ENCODE measurements around the gene PRM2.

The PRM2 gene

DNA sequence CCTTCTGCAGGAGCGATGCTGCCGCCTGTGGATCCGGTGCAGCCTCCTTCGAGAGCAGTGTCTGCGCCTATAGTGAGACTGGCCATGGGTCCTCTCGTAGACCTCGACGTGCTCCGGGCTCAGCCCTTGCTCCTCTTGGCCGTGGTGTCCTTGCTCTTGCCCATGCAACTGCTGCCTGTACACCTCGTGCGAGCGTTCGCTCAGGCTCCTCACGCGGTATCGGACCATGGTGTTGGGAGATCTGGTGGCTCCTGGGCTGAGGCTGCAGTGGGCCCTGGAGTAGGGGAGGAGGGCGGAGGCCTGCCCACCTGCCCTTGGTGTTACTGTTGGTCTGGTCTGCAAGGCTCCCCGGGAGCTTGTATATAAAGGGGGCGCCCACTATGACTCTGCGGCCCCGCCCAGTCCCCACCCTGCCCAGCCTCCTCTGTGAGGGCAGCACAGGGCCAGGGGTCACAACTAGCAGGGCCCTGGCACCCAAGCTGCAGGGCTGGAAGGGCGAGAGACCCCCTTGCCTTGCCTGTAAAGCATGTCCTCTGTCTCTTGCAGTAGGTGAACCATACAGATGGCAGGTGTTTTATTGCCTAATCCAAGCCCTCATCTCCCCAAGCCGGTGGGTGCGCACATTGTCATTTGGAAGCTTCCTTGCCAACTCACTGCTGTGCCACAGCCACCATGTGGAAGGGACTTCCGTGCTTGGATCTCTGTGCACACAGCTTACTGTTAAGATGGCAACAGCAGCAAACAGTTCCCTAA, at the start of gene PRM2:
Gene PRM2 (minus strand): TSS at position 338 of the 753 bp plus-strand sequence. CDS start 110 bp downstream, at position 228.
- no peak for DNase-seq (ENCODE audit: low read depth)

DNA sequence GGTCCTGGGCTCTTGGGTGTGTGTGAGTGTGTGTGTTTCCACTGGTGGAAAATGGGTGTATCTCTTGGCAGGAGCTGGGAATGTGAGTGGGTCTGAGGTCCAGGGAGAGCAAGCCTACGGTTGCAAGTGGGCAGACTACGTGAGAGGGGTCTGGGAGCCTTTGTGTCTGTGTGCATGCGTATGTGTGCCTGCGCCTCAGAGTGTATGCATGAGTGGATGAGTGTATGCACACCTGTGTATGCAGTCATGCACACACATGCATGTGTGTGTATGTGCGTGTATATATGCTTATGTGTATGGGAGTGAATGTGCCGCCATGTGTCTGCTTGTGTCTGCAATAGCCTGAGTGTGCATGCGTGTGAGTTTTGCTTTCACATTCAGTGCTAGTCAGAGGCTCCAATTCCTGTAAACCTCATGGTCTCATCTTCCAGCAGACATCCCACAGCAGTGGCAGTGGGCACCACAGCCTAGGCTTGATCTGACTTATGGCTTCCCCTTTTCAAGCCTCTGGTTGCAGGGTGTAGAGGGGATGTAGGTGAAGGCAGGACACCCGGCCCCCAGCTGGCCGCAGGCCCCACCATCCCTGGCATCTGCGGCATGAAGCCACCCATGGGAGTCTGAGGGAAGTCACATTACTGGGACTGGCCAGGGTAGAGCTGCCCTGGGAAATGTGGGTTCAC, 49.3 kb upstream of the PRM2 start:
- DNase-seq (ENCODE audit: low read depth): no peak

DNA sequence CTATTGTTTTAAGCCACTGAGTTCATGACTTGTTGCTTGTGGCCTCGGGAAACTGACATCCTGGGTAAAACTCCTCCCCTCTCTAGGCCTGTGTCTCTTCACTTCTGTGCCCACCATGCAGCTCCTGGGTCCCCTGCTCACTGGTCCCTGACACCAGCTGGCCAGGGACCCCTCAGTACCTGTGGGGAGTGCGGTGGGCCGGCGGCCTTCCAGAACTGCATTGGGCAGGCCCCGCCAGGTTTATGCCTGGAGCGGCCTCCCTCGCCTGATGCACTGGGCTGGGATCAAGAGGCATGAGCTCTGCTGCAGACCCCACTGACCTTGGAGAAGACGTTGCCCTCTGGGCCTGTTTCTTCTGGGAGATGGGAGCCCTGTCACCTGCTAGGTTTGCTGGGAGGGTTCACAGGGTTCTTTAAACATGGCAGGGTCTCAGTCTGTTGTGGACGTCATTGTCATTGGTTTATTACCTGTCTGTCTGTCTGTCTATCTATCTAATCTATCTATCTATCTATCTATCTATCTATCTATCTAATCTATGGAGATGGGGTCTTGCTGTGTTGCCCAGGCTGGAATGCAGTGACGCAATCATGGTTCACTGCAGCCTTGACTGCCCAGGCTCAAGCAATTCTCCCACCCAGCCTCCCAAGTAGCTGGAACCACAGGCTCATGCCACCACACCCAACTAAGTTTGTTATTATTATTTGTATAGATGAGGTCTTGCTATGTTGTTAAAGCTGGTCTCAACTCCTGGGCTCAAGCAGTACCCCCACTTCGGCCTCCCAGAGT, 47.5 kb upstream of the PRM2 start:
- no peak for DNase-seq (ENCODE audit: low read depth)

DNA sequence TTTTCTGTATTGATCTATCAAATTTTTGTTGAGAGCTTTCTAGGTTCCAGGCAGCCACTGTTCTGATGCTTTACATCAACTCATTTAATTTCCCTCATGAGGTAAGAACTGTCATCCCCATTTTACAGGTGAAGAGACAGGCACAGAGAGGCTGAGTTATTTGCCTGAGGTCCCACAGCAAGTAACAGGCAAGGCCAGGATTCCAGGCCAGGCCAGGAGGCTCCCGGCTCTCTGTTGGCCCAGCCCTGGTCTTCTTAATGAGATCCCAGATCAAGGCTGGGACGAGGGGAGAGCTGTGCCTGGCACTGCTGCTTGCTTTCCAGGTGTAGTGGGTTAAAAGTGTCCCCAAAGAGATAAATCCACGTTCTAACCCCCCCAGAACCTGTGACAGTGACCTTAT, 46.5 kb upstream of the PRM2 start:
- DNase-seq (ENCODE audit: low read depth): no peak

GRCh38 chr16:11321662-11322061, 45.4 kb upstream of the PRM2 start:
- DNase-seq (ENCODE audit: low read depth): no peak

DNA sequence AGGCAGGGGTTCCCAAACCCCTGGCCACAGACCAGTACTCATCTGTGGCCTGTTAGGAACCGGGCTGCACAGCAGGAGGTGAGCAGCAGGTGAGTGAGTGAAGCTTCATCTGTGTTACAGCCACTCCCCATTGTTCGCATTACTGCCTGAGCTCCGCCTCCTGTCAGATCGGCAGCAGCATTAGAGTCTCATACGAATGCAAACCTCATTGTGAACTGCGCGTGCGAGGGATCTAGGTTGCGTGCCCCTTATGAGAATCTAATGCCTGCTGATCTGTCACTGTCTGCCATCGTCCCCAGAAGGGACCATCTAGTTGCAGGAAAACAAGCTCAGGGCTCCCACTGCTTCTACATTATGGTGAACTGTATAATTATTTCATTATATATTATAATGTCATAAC, 43.9 kb upstream of the PRM2 start:
- no peak for DNase-seq (ENCODE audit: low read depth)

GRCh38 chr16:11319529-11320146, 43.4 kb upstream of the PRM2 start:
- no peak for DNase-seq (ENCODE audit: low read depth)

GRCh38 chr16:11318817-11319216, 42.5 kb upstream of the PRM2 start:
- DNase-seq (ENCODE audit: low read depth): no peak

- DNase-seq (ENCODE audit: low read depth): no peak
These were observed 40.2 kb upstream of the PRM2 start for GRCh38 chr16:11316331-11317015.

GRCh38 chr16:11315510-11315909, 39.2 kb upstream of the PRM2 start:
- DNase-seq (ENCODE audit: low read depth): no peak

DNA sequence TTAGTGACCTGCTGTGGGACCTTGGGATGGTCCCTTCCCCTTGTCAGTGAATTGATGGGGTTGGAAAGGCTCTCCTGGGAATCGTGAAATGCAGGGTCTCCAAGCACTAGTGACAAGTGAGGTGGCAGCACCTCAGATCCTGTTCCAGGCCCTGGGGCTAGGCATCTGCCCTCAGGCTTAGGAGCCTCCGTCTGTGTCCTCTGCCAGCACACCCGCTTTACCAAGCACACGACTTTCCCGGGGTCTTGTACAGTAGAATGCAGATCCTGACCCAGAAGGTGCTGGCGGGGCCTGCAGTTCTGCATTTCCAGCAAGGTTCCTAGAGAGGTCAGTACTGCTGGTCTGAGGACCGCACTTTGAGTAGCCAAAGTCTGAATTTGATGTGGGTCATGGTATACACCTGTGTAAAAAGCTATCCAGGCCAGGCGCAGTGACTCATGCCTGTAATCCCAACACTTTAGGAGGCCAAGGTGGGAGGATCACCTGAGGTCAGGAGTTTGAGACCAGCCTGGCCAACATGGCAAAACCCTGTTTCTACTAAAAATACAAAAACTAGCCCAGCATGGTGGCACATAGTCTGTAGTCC, 38.1 kb upstream of the PRM2 start:
- no peak for DNase-seq (ENCODE audit: low read depth)

- no peak for DNase-seq (ENCODE audit: low read depth)
These were observed 37.4 kb upstream of the PRM2 start for GRCh38 chr16:11313493-11314308.

DNA sequence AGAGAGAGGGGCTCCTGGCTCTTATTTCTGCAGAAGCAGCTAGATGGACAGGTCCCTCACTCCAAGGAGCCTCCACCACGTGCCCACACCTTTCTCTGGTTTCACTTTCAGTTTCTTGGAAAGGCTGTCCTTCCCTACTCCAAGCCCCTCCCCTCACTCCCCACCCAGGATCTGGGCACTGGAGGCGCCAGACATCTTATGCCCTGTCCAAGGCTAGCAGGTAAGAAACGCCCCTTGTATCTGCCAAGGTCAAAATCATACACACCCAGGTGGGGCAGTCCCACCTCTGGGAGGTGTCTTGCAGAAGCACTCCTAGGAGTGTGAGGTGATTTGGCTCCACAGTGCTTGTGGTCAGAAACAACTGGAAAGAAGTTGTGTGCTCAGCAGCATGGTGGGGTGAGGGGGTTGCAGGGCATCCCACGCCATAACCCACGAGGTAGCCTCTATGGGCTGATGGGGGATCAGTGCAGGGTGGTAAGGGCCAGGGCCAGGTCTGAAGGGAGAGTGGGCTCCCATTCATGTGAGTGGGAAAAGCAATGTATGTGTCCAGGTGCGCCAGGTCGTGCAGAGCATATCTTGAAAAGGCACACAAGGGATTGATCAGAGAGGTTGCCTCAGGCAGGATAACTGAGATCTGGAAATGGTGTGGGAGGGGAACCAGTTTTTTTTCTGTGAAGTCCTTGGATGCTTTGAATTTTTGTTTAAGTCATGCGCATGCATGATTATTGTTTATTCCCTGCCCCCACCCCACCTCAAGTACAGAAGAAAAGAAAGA, 36.6 kb upstream of the PRM2 start:
- DNase-seq (ENCODE audit: low read depth): no peak

DNA sequence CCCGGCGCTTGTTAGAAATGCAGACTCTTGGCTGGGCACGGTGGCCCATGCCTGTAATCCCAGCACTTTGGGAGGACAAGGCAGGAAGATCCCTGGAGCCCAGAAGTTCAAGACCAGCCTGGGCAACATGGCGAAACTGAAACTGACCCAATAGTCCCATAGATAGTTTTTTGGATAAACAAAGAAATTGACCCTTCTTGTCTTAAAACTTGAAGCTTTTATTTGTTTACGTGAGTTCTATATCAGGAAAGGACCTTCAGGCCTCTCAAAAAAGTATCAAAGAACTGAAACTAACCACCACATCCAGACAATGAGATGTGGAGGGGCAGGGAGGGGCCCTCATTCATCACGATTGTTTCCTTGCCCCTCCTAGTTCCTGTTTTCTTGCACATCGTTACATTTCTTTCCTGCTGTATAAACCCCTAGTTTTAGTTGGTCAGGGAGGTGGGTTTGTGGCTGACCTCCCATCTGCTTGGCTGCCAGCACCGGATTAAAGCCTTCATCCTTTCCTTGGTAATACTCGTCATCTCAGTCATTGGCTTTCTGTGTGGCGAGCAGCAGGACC, 34.8 kb upstream of the PRM2 start:
- no peak for DNase-seq (ENCODE audit: low read depth)

DNA sequence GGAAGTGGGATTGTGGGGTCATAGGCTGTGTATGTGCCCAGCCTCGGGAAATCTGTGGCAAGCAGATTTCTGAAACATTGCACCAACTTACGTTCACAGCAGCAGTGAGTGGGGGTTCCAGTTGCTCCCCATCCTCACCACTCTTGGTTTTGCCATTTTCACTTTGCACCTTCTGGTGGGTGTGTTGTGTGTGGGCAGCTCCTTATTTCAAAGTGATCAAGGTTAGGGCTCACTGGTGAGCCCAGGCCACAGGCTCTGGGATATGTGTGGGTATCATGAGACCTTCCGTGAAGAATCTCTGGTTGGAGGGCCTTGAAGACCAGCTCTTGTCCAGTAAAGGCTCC, 34.3 kb upstream of the PRM2 start:
- no peak for DNase-seq (ENCODE audit: low read depth)

DNA sequence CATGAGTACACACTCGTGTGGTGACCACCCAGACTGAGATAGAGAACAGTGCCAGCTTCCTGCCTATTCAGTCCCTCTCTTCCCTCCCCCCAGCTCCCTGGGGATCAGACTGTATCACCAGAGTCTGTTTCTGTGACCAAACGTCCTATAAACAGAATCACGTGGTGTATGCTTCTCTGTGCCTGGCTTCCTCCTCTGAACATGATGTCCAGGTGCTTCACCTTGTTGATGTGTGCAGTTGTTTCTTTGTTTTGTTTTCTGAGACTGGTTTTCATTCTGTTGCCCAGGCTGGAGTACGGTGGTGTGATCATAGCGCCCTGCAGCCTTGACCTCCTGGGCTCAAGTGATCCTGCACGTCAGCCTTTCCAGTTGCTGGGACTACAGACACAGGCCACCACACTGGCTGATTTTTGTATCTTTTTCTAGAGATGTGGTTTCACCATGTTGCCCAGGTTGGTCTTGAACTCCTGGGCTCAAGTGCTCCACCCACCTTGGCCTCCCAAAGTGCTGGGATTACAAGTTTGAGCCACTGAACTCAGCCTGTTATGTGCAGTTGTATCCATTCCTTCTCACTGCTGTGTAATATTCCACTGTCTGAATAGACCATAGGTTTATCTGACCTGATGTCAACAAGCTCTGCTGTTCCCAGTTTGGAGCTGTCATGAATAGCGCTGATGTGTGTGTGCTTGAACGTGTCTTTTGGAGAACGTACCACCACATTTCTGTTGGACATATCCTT, 33.8 kb upstream of the PRM2 start:
- no peak for DNase-seq (ENCODE audit: low read depth)

GRCh38 chr16:11308493-11309283, 32.4 kb upstream of the PRM2 start:
- DNase-seq (ENCODE audit: low read depth): no peak
